Left ventricle myocardium inferior (tissue), 1 donor: Measurements from ENCODE around the gene RNF149. TPM values are rescaled to one million over a fixed set of nuclear protein-coding genes. Genes with fewer than 3 reads are reported as not detected.

Source experiments
- DNase-seq: peaks from one replicate; pipeline ENCODE4 v3.0.0-alpha.2; 2020
- H3K27ac ChIP-seq: fragments of 200-600 bp; replicated peaks from 2 replicates; pipeline ENCODE4 v1.8.0; 2021
- H3K27me3 ChIP-seq: fragments of 200-600 bp; 2 replicates; pipeline ENCODE4 v1.8.0; 2021; ENCODE audit warnings: low read depth
- H3K36me3 ChIP-seq: fragments of 200-600 bp; 2 replicates; pipeline ENCODE4 v1.8.0; 2021
- H3K4me1 ChIP-seq: fragments of 200-600 bp; 2 replicates; pipeline ENCODE4 v1.8.0; 2021
- H3K4me3 ChIP-seq: fragments of 200-600 bp; 2 replicates; pipeline ENCODE4 v1.8.0; 2021; ENCODE audit warnings: mild to moderate bottlenecking, moderate library complexity
- H3K9me3 ChIP-seq: fragments of 200-600 bp; replicated peaks from 2 replicates; pipeline ENCODE4 v1.8.0; 2021
- CTCF ChIP-seq: fragments of 200-600 bp; IDR thresholded peaks from 2 replicates; pipeline ENCODE4 v1.8.0; 2021; ENCODE audit warnings: antibody characterized with exemption, mild to moderate bottlenecking, borderline replicate concordance
- intact Hi-C: fragments of 100-400 bp; cut with micrococcal nuclease; formaldehyde crosslinking; loops from one replicate; pipeline ENCODE4 v1.11.0; 2022
- total RNA-seq: library from RNA; stranded (reverse); fragmentation: NEBNext Ultra II Directional; extraction: Animal tissue kit (Norgen Biotek cat#: 25700); gene quantifications from one replicate; pipeline ENCODE4 v1.2.1, GENCODE V29; 2021
- donor health status: DM: no; HTN: yes; CAD: no; lungs with severe emphysema.

The RNF149 gene
- total RNA-seq, 1 donor from 2014 or later: 12.0 TPM

DNA sequence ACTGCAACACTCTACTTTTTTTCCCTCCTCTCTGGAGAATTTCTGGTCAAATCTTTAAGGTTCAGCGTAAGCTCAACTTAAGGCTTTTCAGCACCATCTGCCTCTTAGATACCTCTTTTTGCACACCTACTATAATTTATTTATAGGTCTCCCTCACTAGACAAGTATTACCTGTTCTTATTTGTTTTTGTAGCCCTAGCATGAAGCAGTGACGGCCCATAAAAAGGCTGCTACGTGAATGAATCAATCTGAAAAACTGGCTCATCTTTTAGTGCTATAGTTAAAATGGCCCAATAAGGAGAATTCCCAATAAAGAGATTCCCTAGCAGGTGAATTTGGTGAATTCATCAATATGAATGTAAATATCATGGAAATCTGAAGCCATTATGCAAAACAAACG lies 6.5 kb downstream of the RNF149 start:
- DNase-seq: no peak
- Histone ChIP-seq H3K36me3 (no peaks in the 10 kb centered on the region), H3K4me3 (no peak overlapping the region), H3K27me3 (no peaks in the 10 kb centered on the region), H3K9me3 (no peaks in the 10 kb centered on the region), H3K4me1 (peaks cover 100% of the 10 kb centered on the region), H3K27ac (no peak overlapping the region)
- TF ChIP-seq CTCF: no peak
- intact Hi-C loops: no loop called here

DNA sequence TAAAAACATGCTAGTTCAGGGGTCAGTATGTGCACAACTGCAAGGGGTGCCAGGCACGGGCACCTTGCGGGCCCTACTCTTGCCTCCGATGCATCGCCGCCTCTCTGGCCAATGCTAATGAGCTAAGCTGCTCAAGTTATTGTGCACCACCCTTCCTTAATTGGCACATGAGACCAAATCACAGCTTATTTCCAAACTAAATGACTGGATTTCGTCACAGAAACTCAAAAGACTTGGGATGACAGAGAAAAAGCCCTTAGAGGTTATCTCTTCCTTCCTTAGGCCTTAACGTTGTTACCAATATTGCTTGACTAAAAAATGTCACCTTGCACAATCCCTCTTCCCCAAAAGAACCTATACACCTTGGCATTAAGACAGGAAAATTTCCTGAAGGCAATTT lies 7.7 kb downstream of the RNF149 start:
- intact Hi-C loops: no loop called here
- TF ChIP-seq CTCF: no peak
- Histone ChIP-seq H3K27me3 (no peaks in the 10 kb centered on the region), H3K4me3 (no peak overlapping the region), H3K27ac (no peak overlapping the region), H3K9me3 (no peaks in the 10 kb centered on the region), H3K36me3 (no peaks in the 10 kb centered on the region), H3K4me1 (peaks cover 97% of the 10 kb centered on the region)
- no peak for DNase-seq

- Histone ChIP-seq H3K36me3 (no peaks in the 10 kb centered on the region), H3K4me3 (no peak overlapping the region), H3K9me3 (no peaks in the 10 kb centered on the region), H3K4me1 (peaks cover 97% of the 10 kb centered on the region), H3K27me3 (no peaks in the 10 kb centered on the region), H3K27ac (peak overlapping the region; percentile 21)
- DNase-seq: no peak
- intact Hi-C loops: no loop called here
- TF ChIP-seq CTCF: no peak
Observed at GRCh38 chr2:101300164-101300563, 8.3 kb downstream of the RNF149 start.

DNA sequence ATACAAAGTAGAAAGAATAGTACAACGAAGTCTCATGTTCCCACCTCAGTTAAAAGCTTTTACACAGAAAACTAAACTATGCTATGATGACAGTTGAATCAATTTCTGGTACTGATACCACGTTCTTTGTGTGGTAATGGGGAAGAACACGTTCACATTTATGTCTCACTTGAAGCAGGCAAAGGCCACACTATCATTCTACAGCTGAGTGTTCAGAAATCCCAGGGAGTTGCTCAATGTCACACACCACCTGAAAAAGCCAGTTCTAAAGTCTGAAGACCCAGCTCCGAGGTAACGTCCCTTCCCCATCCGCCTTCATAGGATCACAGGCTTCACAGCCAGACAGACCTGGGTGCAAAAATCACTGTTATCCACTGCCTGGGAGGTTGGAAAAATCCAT lies 8.9 kb downstream of the RNF149 start:
- Histone ChIP-seq H3K4me3 (no peak overlapping the region), H3K27ac (peak overlapping the region; percentile 21), H3K36me3 (no peaks in the 10 kb centered on the region)

GRCh38 chr2:101297383-101297782 lies 11.1 kb downstream of the RNF149 start:
- Histone ChIP-seq H3K9me3 (no peaks in the 10 kb centered on the region), H3K4me1 (peaks cover 88% of the 10 kb centered on the region), H3K27me3 (no peaks in the 10 kb centered on the region), H3K27ac (no peak overlapping the region), H3K36me3 (peaks cover 19% of the 10 kb centered on the region), H3K4me3 (no peak overlapping the region)
- TF ChIP-seq CTCF: no peak
- no peak for DNase-seq
- intact Hi-C loops: no loop called here

More for the DNA sequence above, 8.9 kb downstream of the RNF149 start:
- no peak for DNase-seq
- no peaks in the 10 kb centered on the region for H3K27me3 ChIP-seq
- H3K4me1 ChIP-seq: peaks cover 96% of the 10 kb centered on the region
- intact Hi-C loops: no loop called here
- no peak for TF ChIP-seq CTCF
- no peaks in the 10 kb centered on the region for H3K9me3 ChIP-seq

GRCh38 chr2:101296371-101296770 lies 12.1 kb downstream of the RNF149 start:
- DNase-seq: no peak
- H3K4me1 ChIP-seq: peaks cover 78% of the 10 kb centered on the region
- no peaks in the 10 kb centered on the region for H3K27me3 ChIP-seq
- peaks cover 29% of the 10 kb centered on the region for H3K36me3 ChIP-seq
- no peak for TF ChIP-seq CTCF
- H3K9me3 ChIP-seq: no peaks in the 10 kb centered on the region
- H3K4me3 ChIP-seq: no peak overlapping the region
- intact Hi-C loops: no loop called here
- no peak overlapping the region for H3K27ac ChIP-seq
